ENCODE results near the gene GRAMD1A.

DNA sequence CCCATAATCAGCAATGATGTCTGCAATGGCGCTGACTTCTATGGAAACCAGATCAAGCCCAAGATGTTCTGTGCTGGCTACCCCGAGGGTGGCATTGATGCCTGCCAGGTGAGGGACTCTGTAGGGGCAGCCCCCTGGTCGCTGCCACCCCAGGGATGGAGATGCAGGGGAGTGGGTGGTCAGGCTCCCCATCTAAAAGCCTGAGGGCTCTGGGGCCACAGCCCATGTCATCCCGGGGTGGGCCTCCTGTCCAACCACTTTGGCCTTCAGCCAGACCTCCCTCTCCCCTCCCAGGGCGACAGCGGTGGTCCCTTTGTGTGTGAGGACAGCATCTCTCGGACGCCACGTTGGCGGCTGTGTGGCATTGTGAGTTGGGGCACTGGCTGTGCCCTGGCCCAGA is 65.5 kb downstream of the GRAMD1A start:
- no peak for TF ChIP-seq TOX (CRISPR knock-in tag; IDR thresholded peaks at IDR 0.05; ENCODE audit: borderline replicate concordance)
- TF ChIP-seq POU6F1 (CRISPR knock-in tag; IDR thresholded peaks at IDR 0.05; ENCODE audit: borderline replicate concordance, low read depth), result no peak
- TF ChIP-seq, protein P1, sequence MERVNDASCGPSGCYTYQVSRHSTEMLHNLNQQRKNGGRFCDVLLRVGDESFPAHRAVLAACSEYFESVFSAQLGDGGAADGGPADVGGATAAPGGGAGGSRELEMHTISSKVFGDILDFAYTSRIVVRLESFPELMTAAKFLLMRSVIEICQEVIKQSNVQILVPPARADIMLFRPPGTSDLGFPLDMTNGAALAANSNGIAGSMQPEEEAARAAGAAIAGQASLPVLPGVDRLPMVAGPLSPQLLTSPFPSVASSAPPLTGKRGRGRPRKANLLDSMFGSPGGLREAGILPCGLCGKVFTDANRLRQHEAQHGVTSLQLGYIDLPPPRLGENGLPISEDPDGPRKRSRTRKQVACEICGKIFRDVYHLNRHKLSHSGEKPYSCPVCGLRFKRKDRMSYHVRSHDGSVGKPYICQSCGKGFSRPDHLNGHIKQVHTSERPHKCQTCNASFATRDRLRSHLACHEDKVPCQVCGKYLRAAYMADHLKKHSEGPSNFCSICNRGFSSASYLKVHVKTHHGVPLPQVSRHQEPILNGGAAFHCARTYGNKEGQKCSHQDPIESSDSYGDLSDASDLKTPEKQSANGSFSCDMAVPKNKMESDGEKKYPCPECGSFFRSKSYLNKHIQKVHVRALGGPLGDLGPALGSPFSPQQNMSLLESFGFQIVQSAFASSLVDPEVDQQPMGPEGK (CRISPR knock-in tag; IDR thresholded peaks at IDR 0.05; ENCODE audit: borderline replicate concordance), result no peak
- no peak for TF ChIP-seq RARB (CRISPR knock-in tag; IDR thresholded peaks at IDR 0.05)
- TF ChIP-seq SNAI2 (CRISPR knock-in tag; IDR thresholded peaks at IDR 0.05), result no peak
- TF ChIP-seq GLIS3 (CRISPR knock-in tag; IDR thresholded peaks at IDR 0.05), result no peak
- TF ChIP-seq ISL1 (CRISPR knock-in tag; IDR thresholded peaks at IDR 0.05), result no peak
- TF ChIP-seq PPARA (CRISPR knock-in tag; IDR thresholded peaks at IDR 0.05; ENCODE audit: borderline replicate concordance), result no peak
- no peak for TF ChIP-seq BACH2 (CRISPR knock-in tag; IDR thresholded peaks at IDR 0.05; ENCODE audit: borderline replicate concordance)
- no peak for TF ChIP-seq TCF4 (CRISPR knock-in tag; IDR thresholded peaks at IDR 0.05; ENCODE audit: borderline replicate concordance)
- TF ChIP-seq ZFP30 (CRISPR knock-in tag; IDR thresholded peaks at IDR 0.05), result no peak
- TF ChIP-seq ZNF565 (CRISPR knock-in tag; conservative IDR thresholded peaks at IDR 0.05; ENCODE audit: low read depth), result no peak
- TF ChIP-seq CSDC2 (CRISPR knock-in tag; IDR thresholded peaks at IDR 0.05), result no peak
